GM18951 (cell line): ENCODE results near the gene TMEM53.

Experiments used
- POLR2A ChIP-seq: IDR thresholded peaks from 4 replicates; pipeline ENCODE4 v1.6.1; 2011; ENCODE audit warnings: mild to moderate bottlenecking; ENCODE audit not compliant: insufficient read length, insufficient read depth; ENCODE audit errors: extremely low read depth
- in situ Hi-C: fragments of 300-500 bp; cut with MboI; formaldehyde crosslinking; loops from one replicate; pipeline ENCODE4 v1.12.0; 2022; ENCODE audit warnings: low sequenced_read_pairs, mixed read lengths, inconsistent platforms; ENCODE audit not compliant: unreplicated experiment

Gene TMEM53

DNA sequence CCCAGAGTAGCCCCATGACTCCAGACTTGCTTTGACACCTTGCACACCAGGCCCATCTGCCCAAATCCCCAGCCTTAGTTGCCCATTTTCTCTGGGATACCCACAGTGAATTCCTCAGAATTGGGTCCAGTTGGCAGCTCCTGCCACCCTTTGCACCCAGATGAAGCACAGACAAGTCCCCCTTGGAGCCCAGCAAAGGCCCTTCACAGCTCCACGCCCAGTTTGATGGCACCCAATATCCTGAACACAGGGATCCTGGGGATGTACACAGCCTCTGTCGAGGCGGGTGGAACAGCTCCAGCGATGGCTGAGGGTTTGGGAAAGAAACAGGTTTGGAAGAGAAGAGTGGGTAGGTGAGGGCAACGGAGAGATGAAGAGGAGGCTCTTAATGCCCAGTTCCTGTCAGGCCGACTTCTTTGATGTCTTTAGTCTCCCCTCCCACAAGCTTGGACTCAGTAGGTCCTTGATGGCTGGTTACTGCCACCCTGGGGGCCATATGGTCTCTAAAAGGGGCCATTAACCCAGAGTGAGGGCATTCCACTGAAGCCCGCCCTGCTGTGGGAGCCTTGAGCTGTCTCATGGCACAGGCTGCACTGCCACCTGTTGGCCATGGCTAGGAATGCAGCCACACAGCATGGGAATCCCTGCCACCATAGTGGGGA, 21.7 kb downstream of the TMEM53 start:
- in situ Hi-C loops: no loop called here
- no peak for TF ChIP-seq POLR2A

DNA sequence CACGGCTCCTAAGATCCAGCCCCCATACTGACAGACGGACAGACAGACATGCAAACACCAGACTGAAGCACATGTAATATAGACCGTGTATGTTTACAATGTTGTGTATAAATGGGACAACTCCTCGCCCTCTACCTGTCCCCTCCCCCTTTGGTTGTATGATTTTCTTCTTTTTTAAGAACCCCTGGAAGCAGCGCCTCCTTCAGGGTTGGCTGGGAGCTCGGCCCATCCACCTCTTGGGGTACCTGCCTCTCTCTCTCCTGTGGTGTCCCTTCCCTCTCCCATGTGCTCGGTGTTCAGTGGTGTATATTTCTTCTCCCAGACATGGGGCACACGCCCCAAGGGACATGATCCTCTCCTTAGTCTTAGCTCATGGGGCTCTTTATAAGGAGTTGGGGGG, 23.2 kb downstream of the TMEM53 start:
- no peak for TF ChIP-seq POLR2A
- in situ Hi-C loops: no loop called here

DNA sequence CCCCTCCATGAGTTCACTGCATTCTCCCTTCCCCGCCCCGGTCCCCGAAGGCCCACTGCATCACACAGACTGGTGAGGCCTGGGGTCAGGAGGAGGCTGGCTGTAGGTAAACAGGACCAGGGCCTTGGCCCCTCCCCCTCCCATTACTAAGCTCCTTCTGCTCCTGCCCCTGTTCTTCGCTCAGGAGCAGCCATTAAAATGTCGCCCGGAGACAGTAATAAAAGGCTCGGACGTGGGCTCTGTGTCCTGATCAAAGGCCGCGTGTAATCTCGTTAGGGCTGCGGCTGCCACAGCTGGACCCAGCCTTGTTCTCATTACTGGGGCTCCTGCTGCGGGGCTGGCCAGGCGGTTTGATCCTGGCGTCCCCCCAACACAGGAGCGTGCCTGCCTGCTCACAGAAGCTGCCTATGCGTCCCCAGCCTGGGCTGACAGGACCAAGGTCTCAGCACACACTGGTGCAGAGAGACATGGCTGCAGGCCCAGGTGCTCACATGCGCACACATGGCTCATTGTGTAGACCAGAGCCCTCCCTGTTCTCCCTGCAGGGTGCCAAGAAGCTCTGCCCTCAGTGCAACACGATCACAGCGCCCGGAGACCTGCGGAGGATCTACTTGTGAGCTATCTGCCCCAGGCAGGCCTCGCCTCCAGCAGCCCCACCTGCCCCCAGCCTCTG, 24.0 kb downstream of the TMEM53 start:
- in situ Hi-C loops: no loop called here
- TF ChIP-seq POLR2A: no peak

DNA sequence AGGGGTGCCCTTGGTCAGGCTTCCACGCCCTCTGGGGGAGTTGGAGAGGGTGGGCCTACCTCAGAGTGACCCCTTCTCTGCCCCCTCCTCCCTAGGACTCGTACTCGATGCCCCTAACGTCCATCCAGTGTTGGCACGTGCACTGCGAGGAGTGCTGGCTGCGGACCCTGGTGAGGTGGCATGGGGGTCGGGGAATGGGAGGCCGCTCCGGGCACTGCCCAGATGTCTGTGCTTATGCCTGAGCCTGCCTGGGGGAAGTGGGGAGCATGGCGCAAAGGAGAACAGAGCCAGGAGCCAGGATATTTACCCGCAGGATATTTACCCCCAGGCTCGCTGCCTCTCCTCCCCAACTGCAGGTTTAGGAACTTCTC, 24.5 kb downstream of the TMEM53 start:
- no peak for TF ChIP-seq POLR2A
- in situ Hi-C loops: no loop called here

DNA sequence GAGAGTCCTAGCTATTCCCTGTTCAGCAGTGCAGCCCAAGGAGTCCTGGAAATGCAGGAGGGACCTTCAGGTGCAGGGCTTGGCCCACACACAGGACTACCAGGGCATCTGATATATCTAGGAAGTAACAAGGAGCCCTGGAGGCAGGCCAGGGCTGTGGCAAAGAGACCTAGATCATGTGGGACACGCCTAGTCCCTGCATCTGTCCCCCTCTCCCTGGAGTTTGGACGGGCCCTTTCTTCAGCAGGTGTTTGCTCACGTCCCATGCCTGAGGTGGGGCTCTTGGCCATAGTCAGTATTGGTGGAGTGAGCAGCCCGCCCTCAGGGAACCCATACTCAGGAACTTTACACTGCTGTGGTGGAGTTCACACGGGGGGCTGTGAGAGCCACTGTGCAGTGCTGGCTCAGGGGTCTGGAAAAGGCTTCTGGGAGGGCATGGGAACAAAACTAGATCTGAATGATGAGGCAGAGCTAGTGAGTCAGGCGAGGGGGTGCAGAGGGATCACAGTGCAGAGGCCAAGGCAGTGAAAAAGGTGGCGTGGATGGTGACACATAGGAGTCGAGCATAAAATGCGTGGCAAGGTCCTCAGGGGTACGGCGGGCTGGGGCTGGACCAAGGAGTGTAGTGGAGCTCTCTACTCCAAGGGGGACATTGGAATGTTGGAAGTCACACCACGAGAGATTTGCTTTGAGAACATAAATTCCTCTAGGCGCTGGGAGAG, 25.6 kb downstream of the TMEM53 start:
- TF ChIP-seq POLR2A: no peak

DNA sequence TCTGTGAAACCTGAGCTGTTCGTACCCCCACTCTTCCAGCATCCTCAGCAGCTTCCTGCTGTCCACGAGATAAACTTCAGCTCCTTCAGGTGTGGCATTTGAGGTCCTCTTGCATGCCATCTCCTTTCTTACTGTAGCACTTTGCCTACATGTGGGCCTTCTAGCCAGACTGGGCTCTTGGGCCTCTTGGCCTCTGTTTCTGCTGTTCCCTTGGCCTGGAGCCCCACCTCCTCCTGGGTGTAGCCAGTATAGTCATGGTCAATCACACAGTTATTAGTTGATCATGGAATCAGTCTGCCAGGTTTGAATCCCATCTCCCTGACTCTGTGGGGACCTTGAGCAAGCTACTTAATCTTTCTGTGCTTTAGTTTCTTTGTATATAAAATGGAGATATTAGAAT, 26.4 kb downstream of the TMEM53 start:
- in situ Hi-C loops: no loop called here
- no peak for TF ChIP-seq POLR2A

More for the DNA sequence above, 25.6 kb downstream of the TMEM53 start:
- in situ Hi-C loops: no loop called here

DNA sequence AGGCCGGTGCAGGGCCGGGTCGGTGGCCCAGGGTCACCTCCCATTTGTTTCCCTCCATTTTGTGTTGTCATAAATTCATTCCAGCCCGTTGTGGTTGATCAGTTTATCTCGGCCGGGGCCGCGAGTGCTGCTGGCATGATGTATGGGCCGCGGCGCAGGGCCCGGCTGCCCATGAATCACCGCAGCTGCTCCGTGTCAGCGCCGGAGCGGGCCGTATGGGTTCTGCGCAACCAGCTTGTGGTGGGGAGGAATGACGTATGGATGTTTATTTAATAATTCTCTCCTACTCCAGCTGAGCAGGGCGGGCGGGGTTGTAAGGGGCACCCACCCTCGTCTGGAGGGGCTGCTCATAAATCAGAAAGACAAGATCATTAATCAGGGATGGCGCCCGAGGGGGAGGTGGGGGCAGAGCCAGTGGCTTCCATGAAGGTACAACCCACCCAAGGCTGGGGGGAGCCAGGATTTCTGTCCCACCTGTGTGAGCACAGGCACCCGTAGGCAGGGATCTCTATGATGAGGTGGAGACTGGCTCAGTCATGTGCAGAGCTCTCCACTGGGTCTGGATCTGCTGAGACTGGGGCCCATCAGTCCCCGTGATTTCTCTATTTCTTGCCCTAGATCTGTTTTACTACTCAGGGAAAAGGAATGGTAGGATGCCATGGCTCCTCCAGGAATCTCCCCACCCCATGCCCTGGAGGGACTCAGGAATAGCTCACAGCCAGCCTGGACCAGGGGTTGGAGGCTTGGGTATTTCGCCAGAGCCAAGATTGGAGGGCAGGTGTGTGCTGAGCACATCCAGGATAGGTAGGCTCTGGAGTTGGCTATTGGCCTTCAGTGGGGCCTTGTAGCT, 27.8 kb downstream of the TMEM53 start:
- in situ Hi-C loops: no loop called here
- TF ChIP-seq POLR2A: no peak

DNA sequence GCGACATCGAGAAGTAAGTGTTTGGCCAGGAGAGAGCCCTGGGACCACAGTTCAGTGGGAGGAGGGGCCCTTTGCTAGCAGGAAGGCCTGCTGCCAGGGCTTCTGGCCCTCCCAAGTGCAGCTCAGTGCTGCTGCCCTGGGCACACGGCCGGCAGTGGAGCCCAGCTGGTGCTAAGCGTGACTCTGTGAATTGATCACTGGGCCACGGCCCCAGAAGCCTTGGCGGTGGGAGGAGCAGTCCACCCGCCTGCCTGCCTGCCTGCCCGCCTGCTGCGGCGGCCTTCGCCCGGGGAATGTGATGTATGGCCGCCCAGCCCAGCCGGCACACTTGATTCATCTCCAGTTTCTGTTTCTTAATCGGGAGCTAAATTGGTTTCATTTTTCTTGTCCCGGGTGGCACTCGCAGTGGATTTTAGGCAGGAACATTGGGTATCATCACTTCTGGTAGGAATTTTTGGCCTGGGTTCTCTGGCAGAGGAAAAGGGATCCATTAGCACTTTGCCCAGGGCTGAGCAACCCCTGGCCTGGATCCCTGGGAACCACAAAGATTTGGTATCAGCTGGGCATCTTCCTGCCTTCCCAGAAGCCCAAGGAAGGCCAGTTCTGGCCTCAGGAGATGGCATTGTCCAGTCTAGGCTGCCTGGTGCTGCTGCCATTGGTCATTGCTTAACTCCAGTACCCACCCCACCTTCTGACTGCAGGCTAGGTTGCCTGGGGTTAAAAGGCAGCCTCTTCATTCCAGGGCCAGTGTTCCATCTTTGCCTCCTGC, 28.6 kb downstream of the TMEM53 start:
- in situ Hi-C loops: no loop called here
- no peak for TF ChIP-seq POLR2A

DNA sequence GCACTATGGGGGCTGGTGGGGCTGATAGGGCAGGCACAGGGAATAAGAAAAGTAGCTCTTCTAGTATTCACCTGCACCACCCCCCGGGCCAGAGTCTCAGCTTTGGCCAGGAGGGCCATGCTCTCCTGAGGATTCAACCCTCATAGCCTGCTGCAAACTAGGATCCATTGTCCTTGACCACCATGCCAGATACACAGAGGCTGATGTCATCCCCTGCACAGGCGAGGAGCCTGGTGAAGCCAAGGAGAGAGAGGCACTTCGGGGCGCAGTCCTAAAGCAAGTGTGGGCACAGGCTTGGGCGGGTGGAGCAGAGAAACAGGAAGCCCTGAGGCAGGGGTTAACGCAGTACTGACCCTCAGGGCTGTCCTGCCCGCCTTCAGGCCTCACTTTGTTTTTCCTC, 29.5 kb downstream of the TMEM53 start:
- in situ Hi-C loops: no loop called here
- TF ChIP-seq POLR2A: no peak

DNA sequence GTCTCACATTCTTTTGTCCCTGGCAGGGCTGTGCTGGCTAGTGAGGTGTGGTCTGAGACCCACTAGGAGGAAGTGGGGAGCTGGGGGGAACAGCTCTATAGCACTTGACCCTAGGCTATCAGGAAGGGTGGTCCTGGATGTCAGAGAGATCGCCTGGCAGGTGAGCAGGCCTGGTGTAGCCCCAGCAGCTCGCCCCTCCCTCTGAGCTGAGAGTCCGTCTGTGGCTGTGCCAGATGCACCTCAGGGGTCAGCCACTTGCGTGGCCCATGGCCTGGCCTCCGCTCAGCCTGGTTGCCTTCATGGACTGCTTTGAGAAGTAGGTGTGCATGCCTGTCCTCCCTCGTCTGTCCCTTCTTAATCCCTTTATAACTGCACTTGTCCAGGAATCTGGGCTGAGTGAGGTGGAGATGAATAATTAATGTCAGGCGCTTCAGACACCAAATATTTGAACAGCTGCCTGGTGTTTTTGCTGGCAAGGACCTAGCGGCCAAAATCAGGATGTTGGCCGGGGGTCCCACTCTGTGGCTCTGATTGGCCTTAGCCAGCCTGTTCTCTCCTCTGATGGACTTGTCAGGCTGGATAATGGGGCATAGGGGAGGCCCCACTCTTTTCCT, 30.5 kb downstream of the TMEM53 start:
- in situ Hi-C loops: no loop called here
- no peak for TF ChIP-seq POLR2A

DNA sequence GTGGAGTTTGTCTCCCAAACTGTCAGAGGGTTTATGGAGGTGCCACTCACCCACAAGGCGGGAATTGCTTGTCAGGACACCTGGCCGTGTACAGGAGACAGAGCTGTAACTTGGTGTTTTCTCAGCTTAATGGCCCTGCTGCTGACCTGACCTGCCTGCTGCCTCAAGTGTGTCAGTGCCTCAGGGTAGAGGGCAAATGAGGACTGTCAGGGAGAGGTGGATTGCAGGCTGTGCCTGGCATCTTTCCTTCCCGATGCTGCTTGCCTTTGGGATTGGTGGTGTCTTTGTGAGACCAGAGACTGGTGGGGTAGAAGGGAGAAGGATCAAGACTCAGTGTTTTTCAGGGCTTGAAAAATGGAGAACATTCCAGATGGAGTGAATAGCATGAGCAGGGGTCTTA, 31.4 kb downstream of the TMEM53 start:
- TF ChIP-seq POLR2A: no peak
- in situ Hi-C loops: no loop called here

DNA sequence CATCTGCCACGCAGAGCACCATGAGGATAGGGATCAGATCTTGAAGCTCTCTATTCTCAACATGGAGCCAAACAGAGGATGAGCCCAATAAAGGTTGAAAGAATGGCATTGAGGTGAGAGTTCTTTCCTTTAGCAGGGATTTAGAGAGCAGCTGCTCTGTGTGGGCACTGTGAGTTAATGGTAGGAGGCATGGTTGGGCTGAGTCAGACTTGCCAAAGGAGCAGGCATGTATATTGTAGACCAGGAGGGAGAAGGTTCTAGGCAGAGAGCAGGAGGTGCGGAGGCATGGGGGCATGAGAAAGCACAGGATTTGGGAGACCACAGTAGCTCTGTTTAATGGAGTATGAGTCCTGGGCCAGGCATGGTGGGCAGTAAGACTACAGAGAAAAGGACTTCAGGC, 32.0 kb downstream of the TMEM53 start:
- in situ Hi-C loops: no loop called here
- TF ChIP-seq POLR2A: no peak
